ENCODE measurements around the gene RFC5.
"Not testable (repeated sequence)": the region's sequence is repeated elsewhere in the genome, so short reads cannot be mapped to it uniquely, and the experiment has no call there.

RFC5 gene

DNA sequence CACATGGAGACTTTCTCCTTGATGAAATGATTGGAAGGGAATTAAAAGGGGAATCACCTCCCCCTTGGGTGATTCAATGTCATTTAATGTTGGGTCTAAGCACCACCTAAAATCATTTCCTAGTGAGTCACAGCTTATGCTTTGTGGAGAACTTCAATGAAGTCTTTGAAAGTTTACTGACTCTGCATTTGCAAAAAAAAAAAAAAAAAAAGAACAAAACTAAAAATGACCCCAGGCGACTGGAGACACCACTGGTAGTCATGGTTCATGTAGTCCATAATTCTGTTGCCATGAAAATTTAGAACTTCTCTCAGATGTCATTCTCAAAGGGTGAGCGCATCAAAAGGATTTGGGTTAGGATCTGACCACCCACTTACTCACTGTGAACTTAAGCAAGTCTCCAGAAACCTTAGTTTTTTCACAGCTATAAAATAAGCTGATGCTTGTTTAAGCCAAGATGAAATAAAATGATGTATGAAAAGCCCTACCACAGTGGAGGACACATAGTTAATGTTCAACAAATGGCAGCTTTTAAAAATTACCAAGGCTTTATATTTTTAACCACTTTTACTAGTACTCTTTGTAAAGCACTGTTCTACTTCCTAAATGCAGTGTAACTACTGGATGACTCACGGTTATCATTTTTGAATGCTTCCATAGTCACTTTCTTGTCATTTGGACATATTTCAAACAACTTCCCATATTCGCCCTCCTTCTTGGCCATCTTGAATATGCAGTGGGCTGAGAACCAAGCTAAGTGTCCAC is 29.6 kb upstream of the RFC5 start:
- Histone ChIP-seq H3K36me3 (ENCODE audit: control insufficient read depth, insufficient read depth, low read length) (no peaks in the 10 kb centered on the region), H3K4me1 (ENCODE audit: control insufficient read depth, insufficient read depth, low read length) (no peaks in the 10 kb centered on the region), H3K27me3 (ENCODE audit: control insufficient read depth, insufficient read depth, low read length) (no peaks in the 10 kb centered on the region)

GRCh38 chr12:117994551-117995438 is 21.7 kb upstream of the RFC5 start:
- H3K27ac ChIP-seq (ENCODE audit: low read depth, low read length): no peak overlapping the region
- H3K36me3 ChIP-seq (ENCODE audit: control insufficient read depth, insufficient read depth, low read length): no peaks in the 10 kb centered on the region
- no peaks in the 10 kb centered on the region for H3K4me1 ChIP-seq (ENCODE audit: control insufficient read depth, insufficient read depth, low read length)
- H3K9ac ChIP-seq (ENCODE audit: low read length): no peak overlapping the region
- no peak overlapping the region for H3K4me3 ChIP-seq (ENCODE audit: low read length)
- no peaks in the 10 kb centered on the region for H3K27me3 ChIP-seq (ENCODE audit: control insufficient read depth, insufficient read depth, low read length)

More for the DNA sequence above, 29.6 kb upstream of the RFC5 start:
- Histone ChIP-seq H3K9ac (ENCODE audit: low read length) (no peak overlapping the region), H3K27ac (ENCODE audit: low read depth, low read length) (no peak overlapping the region), H3K4me3 (ENCODE audit: low read length) (no peak overlapping the region)

- H3K4me1 ChIP-seq (ENCODE audit: control insufficient read depth, insufficient read depth, low read length): no peaks in the 10 kb centered on the region
- no peak overlapping the region for H3K9ac ChIP-seq (ENCODE audit: low read length)
- no peaks in the 10 kb centered on the region for H3K36me3 ChIP-seq (ENCODE audit: control insufficient read depth, insufficient read depth, low read length)
- no peak overlapping the region for H3K27ac ChIP-seq (ENCODE audit: low read depth, low read length)
- no peaks in the 10 kb centered on the region for H3K27me3 ChIP-seq (ENCODE audit: control insufficient read depth, insufficient read depth, low read length)
- H3K4me3 ChIP-seq (ENCODE audit: low read length): no peak overlapping the region
Observed at GRCh38 chr12:117998719-117999118, 17.8 kb upstream of the RFC5 start.

- not testable (repeated sequence) for H3K4me3 ChIP-seq (ENCODE audit: low read length); H3K27me3 ChIP-seq (ENCODE audit: control insufficient read depth, insufficient read depth, low read length); H3K4me1 ChIP-seq (ENCODE audit: control insufficient read depth, insufficient read depth, low read length); H3K9ac ChIP-seq (ENCODE audit: low read length); H3K36me3 ChIP-seq (ENCODE audit: control insufficient read depth, insufficient read depth, low read length); H3K27ac ChIP-seq (ENCODE audit: low read depth, low read length)
Observed at GRCh38 chr12:117999806-118000205, 16.7 kb upstream of the RFC5 start.

GRCh38 chr12:118010903-118011302 is 5.6 kb upstream of the RFC5 start:
- no peak overlapping the region for H3K9ac ChIP-seq (ENCODE audit: low read length)
- no peaks in the 10 kb centered on the region for H3K36me3 ChIP-seq (ENCODE audit: control insufficient read depth, insufficient read depth, low read length)
- no peaks in the 10 kb centered on the region for H3K27me3 ChIP-seq (ENCODE audit: control insufficient read depth, insufficient read depth, low read length)
- H3K4me3 ChIP-seq (ENCODE audit: low read length): no peak overlapping the region
- H3K4me1 ChIP-seq (ENCODE audit: control insufficient read depth, insufficient read depth, low read length): peaks cover under 1% of the 10 kb centered on the region
- H3K27ac ChIP-seq (ENCODE audit: low read depth, low read length): no peak overlapping the region

GRCh38 chr12:118011377-118011776 is 5.1 kb upstream of the RFC5 start:
- Histone ChIP-seq H3K36me3 (ENCODE audit: control insufficient read depth, insufficient read depth, low read length) (no peaks in the 10 kb centered on the region), H3K9ac (ENCODE audit: low read length) (no peak overlapping the region), H3K27me3 (ENCODE audit: control insufficient read depth, insufficient read depth, low read length) (no peaks in the 10 kb centered on the region), H3K4me3 (ENCODE audit: low read length) (no peak overlapping the region), H3K27ac (ENCODE audit: low read depth, low read length) (no peak overlapping the region), H3K4me1 (ENCODE audit: control insufficient read depth, insufficient read depth, low read length) (peaks cover 3% of the 10 kb centered on the region)

- Histone ChIP-seq H3K4me1 (ENCODE audit: control insufficient read depth, insufficient read depth, low read length) (peaks cover 3% of the 10 kb centered on the region), H3K27me3 (ENCODE audit: control insufficient read depth, insufficient read depth, low read length) (no peaks in the 10 kb centered on the region), H3K9ac (ENCODE audit: low read length) (no peak overlapping the region), H3K27ac (ENCODE audit: low read depth, low read length) (no peak overlapping the region), H3K4me3 (ENCODE audit: low read length) (no peak overlapping the region), H3K36me3 (ENCODE audit: control insufficient read depth, insufficient read depth, low read length) (no peaks in the 10 kb centered on the region)
Observed at GRCh38 chr12:118011961-118012360, 4.5 kb upstream of the RFC5 start.

DNA sequence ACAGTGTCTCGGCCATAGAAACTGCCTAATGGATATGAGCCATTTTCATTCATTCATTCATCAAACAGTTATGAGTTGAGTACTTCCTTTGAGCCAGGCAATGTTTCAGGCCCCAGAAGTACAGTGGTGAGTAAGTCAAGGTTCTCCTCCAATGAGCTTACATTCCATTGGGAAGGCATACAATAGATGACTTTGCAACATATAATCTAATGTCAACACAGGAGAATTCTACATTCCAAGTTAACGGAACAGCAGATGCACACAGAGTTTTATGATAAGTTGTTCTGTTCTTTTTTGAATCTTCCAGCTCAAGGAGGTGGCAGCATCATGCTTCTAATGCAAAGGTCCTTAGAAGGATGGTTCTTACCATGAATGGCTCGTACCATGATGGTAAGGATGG is 3.2 kb upstream of the RFC5 start:
- no peak overlapping the region for H3K9ac ChIP-seq (ENCODE audit: low read length)
- H3K27me3 ChIP-seq (ENCODE audit: control insufficient read depth, insufficient read depth, low read length): no peaks in the 10 kb centered on the region
- H3K4me1 ChIP-seq (ENCODE audit: control insufficient read depth, insufficient read depth, low read length): peaks cover 6% of the 10 kb centered on the region

DNA sequence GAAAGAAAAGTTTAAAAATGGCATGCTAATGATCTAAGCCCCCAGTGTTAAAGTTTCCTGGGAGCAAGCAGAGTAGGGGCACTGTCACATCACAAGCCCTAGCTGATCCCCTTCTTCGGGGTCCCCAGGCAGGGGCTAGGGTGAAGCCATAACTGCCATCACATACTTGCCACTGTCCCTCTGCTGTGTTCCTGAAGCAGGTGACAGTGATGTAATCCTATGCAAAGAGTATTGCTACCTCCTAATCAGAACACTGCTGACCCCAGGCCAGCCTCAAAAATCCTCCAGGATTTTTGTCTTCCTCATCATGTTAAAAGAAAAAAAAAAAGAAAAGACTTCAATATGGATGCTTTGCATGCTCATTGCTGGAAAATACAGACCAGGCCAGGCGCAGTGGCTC is 1.2 kb upstream of the RFC5 start:
- Histone ChIP-seq H3K4me3 (ENCODE audit: low read length) (no peak overlapping the region), H3K27ac (ENCODE audit: low read depth, low read length) (no peak overlapping the region), H3K9ac (ENCODE audit: low read length) (no peak overlapping the region), H3K36me3 (ENCODE audit: control insufficient read depth, insufficient read depth, low read length) (peaks cover 4% of the 10 kb centered on the region), H3K27me3 (ENCODE audit: control insufficient read depth, insufficient read depth, low read length) (no peaks in the 10 kb centered on the region), H3K4me1 (ENCODE audit: control insufficient read depth, insufficient read depth, low read length) (peaks cover 6% of the 10 kb centered on the region)

More for the DNA sequence above, 3.2 kb upstream of the RFC5 start:
- H3K27ac ChIP-seq (ENCODE audit: low read depth, low read length): no peak overlapping the region
- no peaks in the 10 kb centered on the region for H3K36me3 ChIP-seq (ENCODE audit: control insufficient read depth, insufficient read depth, low read length)
- H3K4me3 ChIP-seq (ENCODE audit: low read length): no peak overlapping the region

- peak overlapping the region; percentile 96 for H3K4me3 ChIP-seq (ENCODE audit: low read length)
Observed at GRCh38 chr12:118015944-118016343, 559 bp upstream of the RFC5 start.

DNA sequence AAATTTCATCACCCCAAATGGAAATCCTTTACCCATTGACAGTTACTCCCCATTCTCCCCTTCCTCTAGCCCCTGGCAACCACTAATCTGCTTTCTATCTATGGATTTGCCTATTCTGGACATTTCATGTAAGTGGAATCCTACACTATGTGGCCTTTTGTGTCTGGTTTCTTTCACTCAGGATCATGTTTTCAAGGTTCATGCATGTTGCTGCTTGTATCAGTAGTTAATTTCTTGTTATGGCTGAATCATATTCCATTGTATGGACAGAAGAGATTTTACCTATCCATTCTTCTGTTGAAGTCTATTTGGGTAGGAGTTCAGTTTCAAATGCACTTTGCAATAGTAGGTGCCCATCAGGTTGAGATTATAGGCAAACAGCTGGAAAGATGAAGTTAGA is 1.4 kb downstream of the RFC5 start:
- H3K27ac ChIP-seq (ENCODE audit: low read depth, low read length): no peak overlapping the region
- no peak overlapping the region for H3K9ac ChIP-seq (ENCODE audit: low read length)
- H3K27me3 ChIP-seq (ENCODE audit: control insufficient read depth, insufficient read depth, low read length): no peaks in the 10 kb centered on the region
- H3K4me3 ChIP-seq (ENCODE audit: low read length): no peak overlapping the region
- peaks cover 6% of the 10 kb centered on the region for H3K4me1 ChIP-seq (ENCODE audit: control insufficient read depth, insufficient read depth, low read length)
- H3K36me3 ChIP-seq (ENCODE audit: control insufficient read depth, insufficient read depth, low read length): peaks cover 4% of the 10 kb centered on the region

More at GRCh38 chr12:118015944-118016343, 559 bp upstream of the RFC5 start:
- H3K4me1 ChIP-seq (ENCODE audit: control insufficient read depth, insufficient read depth, low read length): peaks cover 6% of the 10 kb centered on the region
- no peak overlapping the region for H3K27ac ChIP-seq (ENCODE audit: low read depth, low read length)
- no peaks in the 10 kb centered on the region for H3K27me3 ChIP-seq (ENCODE audit: control insufficient read depth, insufficient read depth, low read length)
- H3K36me3 ChIP-seq (ENCODE audit: control insufficient read depth, insufficient read depth, low read length): peaks cover 4% of the 10 kb centered on the region
- H3K9ac ChIP-seq (ENCODE audit: low read length): no peak overlapping the region

DNA sequence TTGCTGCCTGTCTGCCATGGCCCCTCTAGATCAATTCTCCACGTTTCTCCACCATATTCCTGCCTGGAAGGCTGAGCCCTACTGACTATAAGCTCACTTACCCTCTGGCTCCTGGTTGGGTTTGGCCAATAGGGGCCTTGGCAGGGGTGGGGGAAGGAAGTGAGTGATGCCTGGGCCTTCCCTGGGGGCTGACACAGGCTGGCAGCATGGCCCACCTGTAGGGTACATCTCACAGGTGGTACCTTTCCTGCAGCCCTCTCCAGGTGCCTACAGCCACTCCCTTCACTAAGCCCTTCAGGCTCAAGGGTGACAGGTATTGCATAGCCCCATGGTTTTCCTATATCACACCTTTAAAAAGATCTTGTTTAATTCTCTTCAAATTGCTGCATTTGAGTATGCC is 3.5 kb downstream of the RFC5 start:
- Histone ChIP-seq H3K4me1 (ENCODE audit: control insufficient read depth, insufficient read depth, low read length) (peaks cover 6% of the 10 kb centered on the region), H3K9ac (ENCODE audit: low read length) (no peak overlapping the region), H3K27ac (ENCODE audit: low read depth, low read length) (no peak overlapping the region), H3K4me3 (ENCODE audit: low read length) (no peak overlapping the region), H3K36me3 (ENCODE audit: control insufficient read depth, insufficient read depth, low read length) (peaks cover 4% of the 10 kb centered on the region), H3K27me3 (ENCODE audit: control insufficient read depth, insufficient read depth, low read length) (no peaks in the 10 kb centered on the region)

Measured in rectal smooth muscle tissue (tissue), 1 donor.